WERI-Rb-1 (cell line): ENCODE data around the gene APBA3.

Source experiments
- DNase-seq: peaks from one replicate; pipeline ENCODE4 v3.0.0-alpha.2; 2020
- H3K27ac ChIP-seq: fragments of 250-450 bp; sonication (Bioruptor Pico); 2 replicates; pipeline ENCODE4 v1.5.1; 2020; ENCODE audit warnings: mild to moderate bottlenecking, moderate library complexity
- H3K27me3 ChIP-seq: fragments of 250-450 bp; sonication (Bioruptor Pico); 2 replicates; pipeline ENCODE4 v1.5.1; 2021; ENCODE audit warnings: mild to moderate bottlenecking, low read depth, moderate library complexity; ENCODE audit not compliant: insufficient read depth, severe bottlenecking
- H3K36me3 ChIP-seq: fragments of 250-450 bp; sonication (Bioruptor Pico); 2 replicates; pipeline ENCODE4 v1.5.1; 2020; ENCODE audit warnings: mild to moderate bottlenecking, moderate library complexity
- H3K4me3 ChIP-seq: 2 replicates; pipeline ENCODE4 v1.5.1; 2011; ENCODE audit warnings: low read depth, mild to moderate bottlenecking, control low read depth, low read length
- H3K9me3 ChIP-seq: fragments of 250-450 bp; sonication (Bioruptor Pico); 2 replicates; pipeline ENCODE4 v1.5.1; 2021; ENCODE audit warnings: mild to moderate bottlenecking, moderate library complexity; ENCODE audit not compliant: severe bottlenecking
- TF ChIP-seq, protein P1 (sequence below): IDR thresholded peaks from 2 replicates; pipeline ENCODE4 v1.5.1; 2011; ENCODE audit warnings: low read depth, mild to moderate bottlenecking, control low read depth, inconsistent platforms, low read length

The APBA3 gene

DNA sequence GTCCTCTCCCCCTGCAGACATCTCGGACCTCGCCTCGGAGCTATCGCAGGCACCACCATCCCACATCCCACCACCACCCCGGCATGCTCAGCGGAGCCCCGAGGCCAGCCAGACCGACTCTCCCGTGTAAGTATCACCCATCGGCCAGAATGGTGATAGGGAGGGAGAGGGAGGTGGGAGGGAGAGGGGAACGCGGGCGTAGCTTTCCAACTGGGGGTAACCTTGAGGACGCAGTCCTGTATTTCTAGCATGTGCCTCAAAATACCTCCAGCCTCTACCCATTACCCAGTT is 27.2 kb downstream of the APBA3 start:
- TF ChIP-seq, protein P1, sequence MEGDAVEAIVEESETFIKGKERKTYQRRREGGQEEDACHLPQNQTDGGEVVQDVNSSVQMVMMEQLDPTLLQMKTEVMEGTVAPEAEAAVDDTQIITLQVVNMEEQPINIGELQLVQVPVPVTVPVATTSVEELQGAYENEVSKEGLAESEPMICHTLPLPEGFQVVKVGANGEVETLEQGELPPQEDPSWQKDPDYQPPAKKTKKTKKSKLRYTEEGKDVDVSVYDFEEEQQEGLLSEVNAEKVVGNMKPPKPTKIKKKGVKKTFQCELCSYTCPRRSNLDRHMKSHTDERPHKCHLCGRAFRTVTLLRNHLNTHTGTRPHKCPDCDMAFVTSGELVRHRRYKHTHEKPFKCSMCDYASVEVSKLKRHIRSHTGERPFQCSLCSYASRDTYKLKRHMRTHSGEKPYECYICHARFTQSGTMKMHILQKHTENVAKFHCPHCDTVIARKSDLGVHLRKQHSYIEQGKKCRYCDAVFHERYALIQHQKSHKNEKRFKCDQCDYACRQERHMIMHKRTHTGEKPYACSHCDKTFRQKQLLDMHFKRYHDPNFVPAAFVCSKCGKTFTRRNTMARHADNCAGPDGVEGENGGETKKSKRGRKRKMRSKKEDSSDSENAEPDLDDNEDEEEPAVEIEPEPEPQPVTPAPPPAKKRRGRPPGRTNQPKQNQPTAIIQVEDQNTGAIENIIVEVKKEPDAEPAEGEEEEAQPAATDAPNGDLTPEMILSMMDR: no peak
- Histone ChIP-seq H3K9me3 (peaks cover 3% of the 10 kb centered on the region), H3K4me3 (no peak overlapping the region), H3K27ac (no peak overlapping the region), H3K27me3 (no peaks in the 10 kb centered on the region), H3K36me3 (peaks cover 80% of the 10 kb centered on the region)
- no peak for DNase-seq

DNA sequence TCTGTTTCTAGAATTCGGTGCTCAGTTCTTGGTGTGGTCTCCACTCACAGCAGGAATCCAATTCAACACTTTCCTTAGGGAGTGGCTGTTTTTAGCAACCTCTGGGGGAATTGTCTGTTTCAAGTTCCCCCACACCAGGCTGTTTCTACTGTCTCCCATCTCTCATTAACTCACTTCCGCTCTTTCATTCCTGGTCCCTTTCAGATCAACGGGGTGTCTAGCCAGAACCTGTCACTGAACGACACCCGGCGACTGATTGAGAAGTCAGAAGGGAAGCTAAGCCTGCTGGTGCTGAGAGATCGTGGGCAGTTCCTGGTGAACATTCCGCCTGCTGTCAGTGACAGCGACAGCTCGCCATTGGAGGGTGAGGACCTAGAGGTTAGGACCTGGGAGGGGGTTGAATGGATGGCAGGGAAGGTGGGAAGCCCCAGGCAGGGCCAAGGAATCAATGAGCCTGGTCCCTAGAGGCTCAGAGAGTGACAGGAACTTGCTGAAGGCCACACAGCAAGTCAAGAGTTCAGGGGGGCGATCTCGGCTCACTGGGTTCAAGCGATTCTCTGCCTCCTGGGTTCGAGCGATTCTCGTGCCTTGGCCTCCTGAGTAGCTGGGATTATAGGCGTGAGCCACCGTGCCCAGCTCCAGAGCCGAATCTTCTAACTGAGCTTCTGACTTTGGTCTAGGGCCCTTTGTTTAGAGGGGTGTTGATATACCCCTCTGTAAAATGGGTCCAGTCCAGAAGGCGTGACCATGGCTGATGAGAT is 27.8 kb downstream of the APBA3 start:
- Histone ChIP-seq H3K27me3 (no peaks in the 10 kb centered on the region), H3K36me3 (peaks cover 75% of the 10 kb centered on the region), H3K9me3 (peaks cover 3% of the 10 kb centered on the region), H3K4me3 (no peak overlapping the region), H3K27ac (no peak overlapping the region)
- TF ChIP-seq, protein P1: no peak
- DNase-seq: no peak

DNA sequence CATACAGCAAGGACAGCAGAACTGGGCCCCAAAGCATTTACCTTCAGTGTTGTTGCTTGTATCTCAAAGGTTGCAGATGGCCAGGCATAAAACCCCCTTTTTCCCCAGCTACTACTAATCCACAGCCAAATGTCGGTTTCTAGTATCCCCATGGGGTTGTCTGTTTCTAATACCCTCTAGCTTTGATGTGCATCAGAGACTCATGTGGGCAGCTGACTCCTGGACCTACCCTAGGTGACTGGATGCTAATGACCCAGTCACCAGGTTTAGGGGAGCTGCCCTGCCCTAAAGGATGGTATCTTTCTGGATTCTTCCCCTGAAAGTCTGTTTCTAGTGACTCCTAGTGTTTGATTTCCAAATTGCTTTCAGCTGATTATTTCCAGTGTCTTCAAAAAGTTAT is 29.4 kb downstream of the APBA3 start:
- peaks cover 3% of the 10 kb centered on the region for H3K9me3 ChIP-seq
- peaks cover 61% of the 10 kb centered on the region for H3K36me3 ChIP-seq
- H3K27ac ChIP-seq: no peak overlapping the region
- DNase-seq: no peak
- no peak overlapping the region for H3K4me3 ChIP-seq
- TF ChIP-seq, protein P1: no peak
- H3K27me3 ChIP-seq: no peaks in the 10 kb centered on the region

DNA sequence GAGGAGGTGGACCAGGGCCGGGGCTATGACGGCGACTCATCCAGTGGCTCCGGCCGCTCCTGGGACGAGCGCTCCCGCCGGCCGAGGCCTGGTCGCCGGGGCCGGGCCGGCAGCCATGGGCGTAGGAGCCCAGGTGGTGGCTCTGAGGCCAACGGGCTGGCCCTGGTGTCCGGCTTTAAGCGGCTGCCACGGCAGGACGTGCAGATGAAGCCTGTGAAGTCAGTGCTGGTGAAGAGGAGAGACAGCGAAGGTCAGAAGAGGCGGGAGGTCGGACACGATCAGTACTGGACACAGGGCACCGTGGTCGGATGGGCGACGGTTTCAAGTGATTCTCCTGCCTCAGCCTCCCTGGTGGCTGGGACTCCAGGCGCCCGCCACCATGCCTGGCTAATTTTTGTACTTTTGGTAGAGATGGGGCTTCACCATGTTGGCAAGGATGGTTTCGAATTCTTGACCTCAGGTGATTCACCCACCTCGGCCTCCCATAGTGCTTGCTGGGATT is 31.0 kb downstream of the APBA3 start:
- Histone ChIP-seq H3K9me3 (peaks cover 3% of the 10 kb centered on the region), H3K27me3 (no peaks in the 10 kb centered on the region), H3K36me3 (peaks cover 45% of the 10 kb centered on the region), H3K27ac (no peak overlapping the region), H3K4me3 (no peak overlapping the region)
- TF ChIP-seq, protein P1: no peak
- no peak for DNase-seq

DNA sequence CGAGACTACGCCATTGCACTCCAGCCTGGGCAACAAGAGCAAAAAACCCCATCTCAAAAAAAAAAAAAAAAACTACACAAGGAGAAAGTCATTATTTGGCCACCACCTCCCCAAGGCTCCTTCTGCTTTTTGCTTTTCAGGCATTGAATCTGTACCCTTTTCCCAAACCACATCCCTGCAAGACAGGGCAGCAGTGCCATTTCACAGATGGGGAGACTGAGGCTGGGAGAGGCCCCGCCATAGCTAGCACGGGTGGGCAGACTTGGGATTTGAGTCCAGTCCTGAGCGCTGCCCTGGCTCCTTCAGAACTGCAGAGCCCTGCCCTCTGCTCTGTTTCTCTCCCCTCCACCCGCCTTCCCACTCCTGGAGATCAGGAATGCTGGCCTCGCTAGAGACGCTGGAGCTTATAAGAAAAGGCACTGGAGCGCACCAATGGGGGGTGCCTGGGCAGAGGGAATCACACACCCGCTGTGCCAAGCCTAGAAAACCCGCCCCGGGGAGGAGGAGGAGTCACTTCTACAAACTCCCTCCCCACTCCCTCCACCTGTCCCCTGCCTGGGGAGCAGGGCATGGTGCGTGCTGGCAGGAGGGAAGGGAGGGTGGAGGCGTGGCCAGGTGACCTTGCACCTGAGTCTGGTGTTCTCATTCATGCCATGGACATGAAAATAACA is 35.7 kb downstream of the APBA3 start:
- Histone ChIP-seq H3K4me3 (no peak overlapping the region), H3K36me3 (peaks cover 10% of the 10 kb centered on the region), H3K27ac (peak overlapping the region; percentile 90), H3K27me3 (no peaks in the 10 kb centered on the region), H3K9me3 (no peaks in the 10 kb centered on the region)
- DNase-seq: no peak
- TF ChIP-seq, protein P1: no peak
